Measurements from ENCODE around the gene TEC. TPM values are rescaled to one million over a fixed set of nuclear protein-coding genes. Genes with fewer than 3 reads are reported as not detected.
"Not testable (repeated sequence)": the region's sequence is repeated elsewhere in the genome, so short reads cannot be mapped to it uniquely, and the experiment has no call there.

TEC gene
- total RNA-seq, 1 donor from 2014 or later = not detected

DNA sequence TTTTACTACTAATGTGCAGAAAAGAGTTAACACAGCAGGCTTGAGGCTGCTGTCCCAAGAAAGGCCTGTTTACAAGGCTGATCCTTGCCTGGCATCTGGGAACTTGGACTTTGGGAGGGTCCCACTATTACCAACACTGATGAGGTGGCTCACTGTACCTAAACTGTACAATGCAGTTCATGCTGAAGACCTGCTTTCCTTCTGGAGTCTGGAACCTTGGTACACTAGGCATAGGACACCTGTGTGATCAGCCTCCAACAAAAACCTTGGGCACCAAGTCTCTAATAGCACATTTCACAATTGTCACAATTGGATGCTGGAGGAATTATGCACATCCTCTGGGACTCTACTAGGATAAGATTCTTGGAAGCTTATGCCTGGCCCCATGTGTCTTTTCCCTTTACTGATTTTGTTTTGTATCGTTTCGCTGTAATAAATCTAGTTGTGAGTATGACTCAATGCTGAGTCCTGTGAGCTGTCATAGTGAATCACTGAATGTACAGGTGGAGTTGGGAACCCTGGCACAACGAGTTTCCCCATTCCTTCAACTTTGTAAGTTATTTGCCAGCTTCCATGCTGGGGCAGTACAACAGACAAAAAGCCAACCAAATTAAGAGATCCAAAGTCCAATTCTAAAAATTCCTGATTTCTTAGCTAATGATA lies 45.9 kb downstream of the TEC start:
- no peaks in the 10 kb centered on the region for H3K27me3 Mint-ChIP-seq (ENCODE audit: insufficient read depth, low read depth)
- Histone ChIP-seq H3K79me2 (ENCODE audit: low read depth) (no peaks in the 10 kb centered on the region), H3K27ac (no peak overlapping the region), H3K27me3 (no peaks in the 10 kb centered on the region), H3K36me3 (no peaks in the 10 kb centered on the region), H2AFZ (replicated peaks) (no peak overlapping the region), H3K4me1 (no peaks in the 10 kb centered on the region), H3K9ac (no peak overlapping the region), H4K20me1 (ENCODE audit: low read depth) (no peaks in the 10 kb centered on the region), H3K9me3 (ENCODE audit: low read depth) (no peaks in the 10 kb centered on the region), H3K4me2 (no peak overlapping the region), H3K4me3 (no peak overlapping the region), H3F3A (ENCODE audit: low read depth) (no peaks in the 10 kb centered on the region)
- H3K4me3 Mint-ChIP-seq = no peak overlapping the region
- no peaks in the 10 kb centered on the region for H3K9me3 Mint-ChIP-seq
- TF ChIP-seq EZH2 (IDR thresholded peaks at IDR 0.05) (no peak), EZH2phosphoT487 (IDR thresholded peaks at IDR 0.05) (no peak)
- TF ChIP-seq, protein P1, sequence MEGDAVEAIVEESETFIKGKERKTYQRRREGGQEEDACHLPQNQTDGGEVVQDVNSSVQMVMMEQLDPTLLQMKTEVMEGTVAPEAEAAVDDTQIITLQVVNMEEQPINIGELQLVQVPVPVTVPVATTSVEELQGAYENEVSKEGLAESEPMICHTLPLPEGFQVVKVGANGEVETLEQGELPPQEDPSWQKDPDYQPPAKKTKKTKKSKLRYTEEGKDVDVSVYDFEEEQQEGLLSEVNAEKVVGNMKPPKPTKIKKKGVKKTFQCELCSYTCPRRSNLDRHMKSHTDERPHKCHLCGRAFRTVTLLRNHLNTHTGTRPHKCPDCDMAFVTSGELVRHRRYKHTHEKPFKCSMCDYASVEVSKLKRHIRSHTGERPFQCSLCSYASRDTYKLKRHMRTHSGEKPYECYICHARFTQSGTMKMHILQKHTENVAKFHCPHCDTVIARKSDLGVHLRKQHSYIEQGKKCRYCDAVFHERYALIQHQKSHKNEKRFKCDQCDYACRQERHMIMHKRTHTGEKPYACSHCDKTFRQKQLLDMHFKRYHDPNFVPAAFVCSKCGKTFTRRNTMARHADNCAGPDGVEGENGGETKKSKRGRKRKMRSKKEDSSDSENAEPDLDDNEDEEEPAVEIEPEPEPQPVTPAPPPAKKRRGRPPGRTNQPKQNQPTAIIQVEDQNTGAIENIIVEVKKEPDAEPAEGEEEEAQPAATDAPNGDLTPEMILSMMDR (IDR thresholded peaks at IDR 0.05) = no peak
- DNase-seq (ENCODE audit: low spot score) = no peak
- H3K4me1 Mint-ChIP-seq = no peaks in the 10 kb centered on the region
- no peak overlapping the region for H3K27ac Mint-ChIP-seq
- no peaks in the 10 kb centered on the region for H3K36me3 Mint-ChIP-seq

DNA sequence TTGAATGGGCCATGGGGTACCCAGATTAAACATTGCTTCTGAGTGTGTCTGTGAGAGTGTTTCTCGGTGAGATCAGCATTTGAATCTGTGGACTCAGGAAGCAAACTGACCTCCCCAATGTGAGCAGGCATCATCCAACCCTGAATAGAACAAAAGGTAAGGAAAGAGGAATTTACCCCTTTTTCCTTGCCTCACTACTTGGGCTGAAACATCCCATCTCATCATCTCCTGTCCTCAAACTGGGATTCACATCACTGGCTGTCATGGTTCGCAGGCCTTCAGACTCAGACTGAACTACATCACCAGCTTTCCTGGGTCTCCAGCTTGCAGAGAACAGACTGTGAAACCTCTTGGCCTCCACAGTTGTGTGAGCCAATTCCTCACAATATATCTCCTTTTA lies 47.1 kb downstream of the TEC start:
- H3K9me3 Mint-ChIP-seq = no peaks in the 10 kb centered on the region
- H3K27me3 Mint-ChIP-seq (ENCODE audit: insufficient read depth, low read depth) = no peaks in the 10 kb centered on the region
- H3K4me1 ChIP-seq = no peaks in the 10 kb centered on the region
- H3K9ac ChIP-seq = no peak overlapping the region
- no peak overlapping the region for H3K27ac ChIP-seq
- no peaks in the 10 kb centered on the region for H3K27me3 ChIP-seq
- H3F3A ChIP-seq (ENCODE audit: low read depth) = no peaks in the 10 kb centered on the region
- no peaks in the 10 kb centered on the region for H3K36me3 Mint-ChIP-seq
- no peaks in the 10 kb centered on the region for H3K36me3 ChIP-seq
- H3K4me3 ChIP-seq = no peak overlapping the region
- no peak overlapping the region for H3K4me2 ChIP-seq
- H4K20me1 ChIP-seq (ENCODE audit: low read depth) = no peaks in the 10 kb centered on the region
- H3K4me3 Mint-ChIP-seq = no peak overlapping the region
- H3K79me2 ChIP-seq (ENCODE audit: low read depth) = no peaks in the 10 kb centered on the region
- H3K27ac Mint-ChIP-seq = no peak overlapping the region
- no peak for DNase-seq (ENCODE audit: low spot score)
- TF ChIP-seq EZH2 (IDR thresholded peaks at IDR 0.05) (no peak), EZH2phosphoT487 (IDR thresholded peaks at IDR 0.05) (no peak)
- TF ChIP-seq, protein P1 (IDR thresholded peaks at IDR 0.05) = no peak
- H2AFZ ChIP-seq (replicated peaks) = no peak overlapping the region
- H3K4me1 Mint-ChIP-seq = no peaks in the 10 kb centered on the region
- H3K9me3 ChIP-seq (ENCODE audit: low read depth) = no peaks in the 10 kb centered on the region

DNA sequence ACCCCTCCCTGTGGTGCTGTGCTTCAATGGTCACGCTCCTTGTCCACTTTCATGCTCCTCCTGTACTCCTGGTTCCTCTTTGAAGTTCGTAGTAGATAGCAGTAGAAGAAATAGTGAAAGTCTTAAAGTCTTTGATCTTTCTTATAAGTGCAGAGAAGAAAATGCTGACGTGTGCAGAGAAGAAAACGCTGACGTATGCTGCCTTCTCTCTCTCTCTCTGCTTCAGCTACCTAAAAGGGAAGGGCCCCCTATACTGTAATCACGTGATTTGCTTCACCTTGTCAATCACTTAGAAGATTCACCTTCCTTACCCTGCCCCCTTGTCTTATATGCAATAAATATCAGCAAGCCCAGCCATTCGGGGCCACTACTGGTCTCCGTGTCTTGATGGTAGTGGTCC lies 50.2 kb downstream of the TEC start:
- H3K36me3 Mint-ChIP-seq; H3K27me3 ChIP-seq; H3K36me3 ChIP-seq; H3K4me3 Mint-ChIP-seq; H3F3A ChIP-seq (ENCODE audit: low read depth); H4K20me1 ChIP-seq (ENCODE audit: low read depth); H3K4me1 ChIP-seq; H3K4me3 ChIP-seq; H3K9ac ChIP-seq; H3K27ac Mint-ChIP-seq; H3K79me2 ChIP-seq (ENCODE audit: low read depth); H2AFZ ChIP-seq (replicated peaks); H3K9me3 ChIP-seq (ENCODE audit: low read depth); H3K4me1 Mint-ChIP-seq; H3K9me3 Mint-ChIP-seq; H3K4me2 ChIP-seq; H3K27ac ChIP-seq; H3K27me3 Mint-ChIP-seq (ENCODE audit: insufficient read depth, low read depth); DNase-seq (ENCODE audit: low spot score): not testable (repeated sequence)

DNA sequence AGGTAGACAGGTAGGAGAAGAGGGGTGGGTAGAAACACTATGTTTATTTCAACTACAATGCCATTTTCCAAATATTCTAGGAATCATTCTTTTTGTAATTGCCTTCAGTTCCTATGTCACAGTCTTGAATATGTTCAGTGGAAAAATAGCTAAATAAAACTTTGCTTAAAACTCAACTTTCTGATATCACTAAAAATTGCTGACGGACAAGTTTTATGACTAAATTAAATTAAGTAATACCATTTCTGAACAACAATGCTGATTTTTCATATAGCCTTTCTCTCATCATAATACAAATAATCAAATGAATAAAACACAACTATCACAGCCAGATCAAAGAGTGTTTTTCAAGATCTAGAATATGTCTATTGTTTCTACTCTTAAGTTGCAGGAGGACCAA lies 53.1 kb downstream of the TEC start:
- H2AFZ ChIP-seq (replicated peaks) = no peak overlapping the region
- Mint-ChIP-seq H3K27me3 (ENCODE audit: insufficient read depth, low read depth) (no peaks in the 10 kb centered on the region), H3K4me3 (no peak overlapping the region), H3K4me1 (no peaks in the 10 kb centered on the region), H3K27ac (no peak overlapping the region), H3K9me3 (no peaks in the 10 kb centered on the region), H3K36me3 (no peaks in the 10 kb centered on the region)
- H3K27me3 ChIP-seq = no peaks in the 10 kb centered on the region
- H3K9me3 ChIP-seq (ENCODE audit: low read depth) = no peaks in the 10 kb centered on the region
- no peak overlapping the region for H3K9ac ChIP-seq
- H3K27ac ChIP-seq = no peak overlapping the region
- TF ChIP-seq EZH2 (IDR thresholded peaks at IDR 0.05) = no peak
- TF ChIP-seq EZH2phosphoT487 (IDR thresholded peaks at IDR 0.05) = no peak
- TF ChIP-seq, protein P1 (IDR thresholded peaks at IDR 0.05) = no peak
- no peaks in the 10 kb centered on the region for H3K79me2 ChIP-seq (ENCODE audit: low read depth)
- no peaks in the 10 kb centered on the region for H3F3A ChIP-seq (ENCODE audit: low read depth)
- H4K20me1 ChIP-seq (ENCODE audit: low read depth) = no peaks in the 10 kb centered on the region
- no peak overlapping the region for H3K4me2 ChIP-seq
- H3K4me3 ChIP-seq = no peak overlapping the region
- H3K36me3 ChIP-seq = no peaks in the 10 kb centered on the region
- no peaks in the 10 kb centered on the region for H3K4me1 ChIP-seq
- no peak for DNase-seq (ENCODE audit: low spot score)

All from neural progenitor cell (in vitro differentiated cells).